GM10266 (cell line): ENCODE measurements around the gene DNAJB13.
A peak's percentile ranks its signal among the peaks of the same experiment; 100 is the strongest.

ENCODE experiments used
- DNase-seq: peaks from one replicate; pipeline ENCODE4 v3.0.0; 2012; ENCODE audit errors: extremely low spot score
- TF ChIP-seq, protein P1 (sequence below): IDR thresholded peaks from 2 replicates; pipeline ENCODE4 v1.5.1; 2012; ENCODE audit warnings: mild to moderate bottlenecking, low read depth; ENCODE audit not compliant: control insufficient read depth, insufficient read depth; ENCODE audit errors: missing control alignments

DNAJB13 gene

DNA sequence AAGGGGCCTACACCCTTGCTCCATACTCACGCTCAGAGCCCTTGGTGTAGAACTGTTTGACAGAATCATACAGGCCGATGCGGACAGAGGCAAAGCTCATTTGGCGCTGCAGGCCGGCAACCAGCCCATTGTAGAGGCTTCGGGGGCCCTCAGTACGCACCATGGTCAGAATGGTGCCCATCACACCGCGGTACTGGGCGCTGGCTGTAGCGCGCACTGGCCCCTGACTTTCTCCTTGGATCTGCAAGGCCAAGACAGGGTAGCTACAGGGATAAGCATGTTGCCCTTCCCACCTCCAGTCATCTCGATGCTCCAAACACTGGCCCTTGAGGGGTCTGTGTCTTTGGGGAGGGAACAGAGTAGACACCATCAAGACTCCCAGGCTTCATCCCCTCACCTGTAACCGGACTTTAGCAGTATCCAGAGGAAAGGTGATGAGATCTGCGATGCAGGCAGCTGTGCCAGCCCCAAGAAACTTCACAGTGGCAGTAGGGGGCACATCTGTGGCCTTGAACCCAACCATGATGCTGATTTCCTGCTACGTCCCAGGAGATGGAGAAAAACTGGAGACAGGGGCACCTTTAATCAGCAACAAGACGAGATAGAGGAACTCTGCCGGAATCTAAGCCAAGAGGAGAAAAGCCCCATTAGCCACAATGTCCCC is 27.2 kb downstream of the DNAJB13 start:
- no peak for DNase-seq
- TF ChIP-seq, protein P1, sequence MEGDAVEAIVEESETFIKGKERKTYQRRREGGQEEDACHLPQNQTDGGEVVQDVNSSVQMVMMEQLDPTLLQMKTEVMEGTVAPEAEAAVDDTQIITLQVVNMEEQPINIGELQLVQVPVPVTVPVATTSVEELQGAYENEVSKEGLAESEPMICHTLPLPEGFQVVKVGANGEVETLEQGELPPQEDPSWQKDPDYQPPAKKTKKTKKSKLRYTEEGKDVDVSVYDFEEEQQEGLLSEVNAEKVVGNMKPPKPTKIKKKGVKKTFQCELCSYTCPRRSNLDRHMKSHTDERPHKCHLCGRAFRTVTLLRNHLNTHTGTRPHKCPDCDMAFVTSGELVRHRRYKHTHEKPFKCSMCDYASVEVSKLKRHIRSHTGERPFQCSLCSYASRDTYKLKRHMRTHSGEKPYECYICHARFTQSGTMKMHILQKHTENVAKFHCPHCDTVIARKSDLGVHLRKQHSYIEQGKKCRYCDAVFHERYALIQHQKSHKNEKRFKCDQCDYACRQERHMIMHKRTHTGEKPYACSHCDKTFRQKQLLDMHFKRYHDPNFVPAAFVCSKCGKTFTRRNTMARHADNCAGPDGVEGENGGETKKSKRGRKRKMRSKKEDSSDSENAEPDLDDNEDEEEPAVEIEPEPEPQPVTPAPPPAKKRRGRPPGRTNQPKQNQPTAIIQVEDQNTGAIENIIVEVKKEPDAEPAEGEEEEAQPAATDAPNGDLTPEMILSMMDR: no peak

GRCh38 chr11:73978576-73979086 is 27.8 kb downstream of the DNAJB13 start:
- no peak for DNase-seq
- TF ChIP-seq, protein P1: no peak

GRCh38 chr11:73980001-73980961 is 29.5 kb downstream of the DNAJB13 start:
- TF ChIP-seq, protein P1: no peak
- peak; percentile 85 for DNase-seq

- no peak for DNase-seq
- TF ChIP-seq, protein P1: no peak
These were observed 30.4 kb downstream of the DNAJB13 start for GRCh38 chr11:73981051-73981805.

- TF ChIP-seq, protein P1: no peak
- peak; percentile 80 for DNase-seq
These were observed 31.8 kb downstream of the DNAJB13 start, which contains the start of gene UCP2 for GRCh38 chr11:73982595-73982989. Gene UCP2 (minus strand): TSS chr11:73982843. CDS start chr11:73978378, 4,465 bp downstream.

DNA sequence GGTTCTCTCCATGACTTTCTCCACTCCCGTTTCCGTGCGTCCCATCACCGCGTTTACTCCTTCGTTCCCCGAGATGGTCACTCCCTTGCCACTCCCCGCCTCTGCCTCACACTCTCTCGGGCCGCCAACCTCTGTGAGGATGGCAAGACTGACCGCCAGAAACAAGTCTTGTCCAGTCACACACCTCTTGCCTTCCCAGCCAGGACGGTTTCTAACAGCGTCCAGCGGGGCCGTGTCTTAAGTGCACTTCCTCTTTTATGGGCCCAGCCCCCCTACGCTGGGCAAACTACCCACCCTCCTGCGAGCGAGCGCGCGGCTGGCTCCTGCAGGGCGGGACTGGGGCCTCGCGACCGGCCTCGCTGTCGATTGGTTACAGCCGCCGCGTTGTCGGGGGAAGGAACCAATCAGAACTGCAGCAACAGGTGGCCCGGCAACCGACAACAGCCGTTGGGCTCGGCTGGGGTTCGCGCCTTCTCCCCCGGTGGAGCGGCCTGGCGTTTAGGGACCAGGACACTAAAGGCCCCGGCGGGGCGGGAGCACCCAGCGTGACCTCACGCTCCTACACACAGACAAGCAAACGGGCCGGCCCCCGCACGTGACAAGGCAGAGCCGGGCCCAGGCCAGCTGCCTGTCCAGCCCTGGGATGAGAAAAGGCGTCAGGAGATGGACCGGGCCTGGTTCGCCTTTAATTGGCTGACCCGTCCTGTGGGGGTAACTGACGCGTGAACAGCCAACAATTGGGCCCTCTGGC is 32.3 kb downstream of the DNAJB13 start:
- TF ChIP-seq, protein P1: no peak
- peak; percentile 97 for DNase-seq
